H9 (cell line): Measurements from ENCODE around the gene FBXL13. TPM values are rescaled to one million over a fixed set of nuclear protein-coding genes. Genes with fewer than 3 reads are reported as not detected.
"Not testable (repeated sequence)": the region's sequence is repeated elsewhere in the genome, so short reads cannot be mapped to it uniquely, and the experiment has no call there.

Source experiments
- DNase-seq: peaks from one replicate; pipeline ENCODE4 v3.0.0-alpha.2; 2017
- H2AFZ ChIP-seq: one replicate; pipeline ENCODE4 v1.6.1; 2013; ENCODE audit warnings: mild to moderate bottlenecking, low read length, control low read depth, moderate library complexity
- H2AK5ac ChIP-seq: 2 replicates; pipeline ENCODE4 v1.6.1; 2013; ENCODE audit warnings: low read length, control low read depth, mixed read lengths; ENCODE audit not compliant: insufficient read length
- H2BK120ac ChIP-seq: one replicate; pipeline ENCODE4 v1.6.1; 2013; ENCODE audit warnings: low read depth, mild to moderate bottlenecking, low read length, control low read depth, inconsistent platforms; ENCODE audit not compliant: poor library complexity, severe bottlenecking
- H2BK12ac ChIP-seq: 2 replicates; pipeline ENCODE4 v1.6.1; 2013; ENCODE audit warnings: low read length, control low read depth, mixed read lengths, low read depth; ENCODE audit not compliant: insufficient read length
- H2BK15ac ChIP-seq: 2 replicates; pipeline ENCODE4 v1.6.1; 2013; ENCODE audit warnings: low read depth, low read length, control low read depth
- H2BK20ac ChIP-seq: one replicate; pipeline ENCODE4 v1.6.1; 2013; ENCODE audit warnings: low read depth, mild to moderate bottlenecking, low read length, control low read depth, inconsistent platforms; ENCODE audit not compliant: poor library complexity, severe bottlenecking
- H2BK5ac ChIP-seq: 2 replicates; pipeline ENCODE4 v1.6.1; 2013; ENCODE audit warnings: low read length, control low read depth, mixed read lengths; ENCODE audit not compliant: insufficient read length
- H3K14ac ChIP-seq: 2 replicates; pipeline ENCODE4 v1.6.1; 2013; ENCODE audit warnings: low read length, control low read depth; ENCODE audit not compliant: insufficient read depth
- H3K18ac ChIP-seq: 2 replicates; pipeline ENCODE4 v1.6.1; 2013; ENCODE audit warnings: low read depth, mild to moderate bottlenecking, mixed read lengths, low read length, control low read depth; ENCODE audit not compliant: insufficient read length
- H3K23ac ChIP-seq: 2 replicates; pipeline ENCODE4 v1.6.1; 2013; ENCODE audit warnings: low read length, control low read depth, mixed read lengths, low read depth; ENCODE audit not compliant: insufficient read length
- H3K23me2 ChIP-seq: 2 replicates; pipeline ENCODE4 v1.6.1; 2013; ENCODE audit warnings: low read depth, mild to moderate bottlenecking, mixed read lengths, low read length, control low read depth; ENCODE audit not compliant: insufficient read length, poor library complexity, severe bottlenecking
- H3K27ac ChIP-seq: 2 replicates; pipeline ENCODE4 v1.5.1; 2013; ENCODE audit warnings: low read length, control low read depth, mixed read lengths, low read depth; ENCODE audit not compliant: insufficient read length
- H3K27me3 ChIP-seq: 2 replicates; pipeline ENCODE4 v1.6.1; 2013; ENCODE audit warnings: low read length, control low read depth, inconsistent platforms; ENCODE audit not compliant: insufficient read depth
- H3K4ac ChIP-seq: 2 replicates; pipeline ENCODE4 v1.6.1; 2013; ENCODE audit warnings: low read depth, mild to moderate bottlenecking, control low read depth, inconsistent platforms, low read length, moderate library complexity
- H3K4me1 ChIP-seq: 2 replicates; pipeline ENCODE4 v1.6.1; 2013; ENCODE audit warnings: low read length, control low read depth, inconsistent platforms; ENCODE audit not compliant: insufficient read depth
- H3K4me2 ChIP-seq: 2 replicates; pipeline ENCODE4 v1.6.1; 2013; ENCODE audit warnings: low read length, control low read depth, mixed read lengths; ENCODE audit not compliant: insufficient read length, insufficient read depth
- H3K56ac ChIP-seq: 2 replicates; pipeline ENCODE4 v1.6.1; 2013; ENCODE audit warnings: low read depth, mild to moderate bottlenecking, mixed read lengths, low read length, control low read depth; ENCODE audit not compliant: insufficient read length
- H3K79me1 ChIP-seq: 2 replicates; pipeline ENCODE4 v1.6.1; 2013; ENCODE audit warnings: low read depth, mild to moderate bottlenecking, moderate library complexity, low read length, control low read depth, inconsistent platforms; ENCODE audit not compliant: insufficient read depth, poor library complexity, severe bottlenecking
- H3K79me2 ChIP-seq: 2 replicates; pipeline ENCODE4 v1.6.1; 2013; ENCODE audit warnings: low read length, control low read depth, inconsistent platforms; ENCODE audit not compliant: insufficient read depth
- H3K9ac ChIP-seq: 2 replicates; pipeline ENCODE4 v1.6.1; 2013; ENCODE audit warnings: low read length, control low read depth, mixed read lengths; ENCODE audit not compliant: insufficient read length; ENCODE audit errors: extremely low read depth
- H3K9me3 ChIP-seq: one replicate; pipeline ENCODE4 v1.6.1; 2013; ENCODE audit warnings: low read depth, low read length, inconsistent platforms; ENCODE audit not compliant: control insufficient read depth
- H3T11ph ChIP-seq: one replicate; pipeline ENCODE4 v1.6.1; 2013; ENCODE audit warnings: mild to moderate bottlenecking, low read length, control low read depth, inconsistent platforms
- H4K20me1 ChIP-seq: one replicate; pipeline ENCODE4 v1.6.1; 2013; ENCODE audit not compliant: control insufficient read depth, insufficient read length, insufficient read depth
- H4K5ac ChIP-seq: 2 replicates; pipeline ENCODE4 v1.6.1; 2013; ENCODE audit warnings: low read depth, mild to moderate bottlenecking, mixed read lengths, low read length, control low read depth; ENCODE audit not compliant: insufficient read length
- H4K8ac ChIP-seq: replicated peaks from 2 replicates; pipeline ENCODE4 v1.6.1; 2013; ENCODE audit warnings: low read length, control low read depth, mixed read lengths, low read depth; ENCODE audit not compliant: insufficient read length
- H4K91ac ChIP-seq: 2 replicates; pipeline ENCODE4 v1.6.1; 2013; ENCODE audit warnings: low read depth, mild to moderate bottlenecking, moderate library complexity, mixed read lengths, low read length, control low read depth; ENCODE audit not compliant: insufficient read length
- H3K27ac Mint-ChIP-seq, 3 experiments: 2 replicates in 2 of 3; 3 replicates in 1 of 3; pipeline ENCODE4 v1.8.0; 2020 to 2021; ENCODE audit warnings: mixed read lengths in 3 of 3, mild to moderate bottlenecking in 1 of 3, moderate library complexity in 1 of 3
- H3K27me3 Mint-ChIP-seq: 2 replicates; pipeline ENCODE4 v1.8.0; 2021; ENCODE audit warnings: low read depth, mild to moderate bottlenecking, moderate library complexity, mixed read lengths
- H3K36me3 Mint-ChIP-seq, 3 experiments: 2 replicates in 2 of 3; 3 replicates in 1 of 3; pipeline ENCODE4 v1.8.0; 2020 to 2021; ENCODE audit warnings: low read depth in 3 of 3, mixed read lengths in 3 of 3; ENCODE audit not compliant: insufficient read depth in 1 of 3
- H3K4me1 Mint-ChIP-seq, 2 experiments: 2 replicates each; pipeline ENCODE4 v1.8.0; 2020; ENCODE audit warnings: mixed read lengths in 2 of 2
- H3K4me3 Mint-ChIP-seq, 2 experiments: 2 replicates in 1 of 2; 3 replicates in 1 of 2; pipeline ENCODE4 v1.8.0; 2020 to 2021; ENCODE audit warnings: mild to moderate bottlenecking in 2 of 2, mixed read lengths in 2 of 2, moderate library complexity in 1 of 2
- H3K9me3 Mint-ChIP-seq, 2 experiments: 2 replicates in 1 of 2; 3 replicates in 1 of 2; pipeline ENCODE4 v1.8.0; 2020; ENCODE audit warnings: mild to moderate bottlenecking in 2 of 2, mixed read lengths in 2 of 2, moderate library complexity in 1 of 2
- CTCF ChIP-seq: fragments of 200-600 bp; sonication (generic); conservative IDR thresholded peaks from 3 replicates; pipeline ENCODE4 v1.8.0; 2021; ENCODE audit warnings: antibody characterized with exemption, mild to moderate bottlenecking
- WGBS: extraction: QIAGEN DNeasy Blood & Tissue Kit; methylation state at CpG from one replicate; pipeline ENCODE4 v1.1.7; 2013; ENCODE audit warnings: missing lambda C conversion rate, low lambda C conversion rate, mixed read lengths; ENCODE audit not compliant: insufficient read length; ENCODE audit errors: extremely low coverage; 5-methylcytosine and 5-hydroxymethylcytosine counted together
- total RNA-seq: library from RNA; stranded (reverse); gene quantifications from 2 replicates; pipeline ENCODE4 v1.2.1, GENCODE V29; 2021

The FBXL13 gene
- total RNA-seq, 1 experiment from 2014 or later, result 4.4 TPM

DNA sequence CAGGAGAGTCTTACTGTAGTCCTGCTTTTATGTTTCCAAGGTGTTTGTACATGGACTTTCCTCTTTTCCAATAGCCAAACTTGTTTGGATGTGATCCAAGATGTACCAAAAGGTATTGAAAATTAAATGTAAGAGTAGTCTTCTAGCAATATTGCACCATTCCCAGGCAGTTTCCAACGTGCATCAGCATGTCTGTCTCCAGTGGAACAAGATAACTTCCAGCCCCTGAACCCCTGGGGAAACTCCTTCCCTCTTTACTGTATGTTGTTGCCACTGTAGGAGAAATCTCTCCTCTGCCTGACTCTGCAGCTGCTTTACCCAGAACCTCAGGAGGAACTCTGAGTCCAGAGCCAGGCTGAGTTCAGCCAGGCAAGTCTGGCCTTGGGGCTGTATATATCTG lies 18.8 kb upstream of the FBXL13 start:
- Mint-ChIP-seq H3K27me3 (no peaks in the 10 kb centered on the region), H3K4me1 (no peaks in the 10 kb centered on the region), H3K4me3 (no peak overlapping the region), H3K27ac (no peak overlapping the region; a peak in 2 of 7 replicates), H3K36me3 (peaks cover 12 to 59% (median 47%) of the 10 kb centered on the region in 3 experiments), H3K9me3 (no peaks in the 10 kb centered on the region)
- Histone ChIP-seq H4K91ac (no peak overlapping the region), H3K4me1 (no peaks in the 10 kb centered on the region), H3K79me1 (no peaks in the 10 kb centered on the region), H3K23ac (no peak overlapping the region), H3K56ac (no peak overlapping the region), H3K27me3 (no peaks in the 10 kb centered on the region), H2BK120ac (no peak overlapping the region), H3K4me2 (no peak overlapping the region), H2BK20ac (no peak overlapping the region), H4K20me1 (no peaks in the 10 kb centered on the region), H3K9ac (no peak overlapping the region), H3K9me3 (no peaks in the 10 kb centered on the region), H3K4ac (no peak overlapping the region), H3K79me2 (no peaks in the 10 kb centered on the region), H4K8ac (no peak overlapping the region), H3K23me2 (no peaks in the 10 kb centered on the region), H2BK5ac (no peak overlapping the region), H3K18ac (no peak overlapping the region), H2BK15ac (no peak overlapping the region), H4K5ac (no peak overlapping the region), H3T11ph (no peak overlapping the region), H2AFZ (no peak overlapping the region), H3K27ac (no peak overlapping the region), H2BK12ac (no peak overlapping the region), H2AK5ac (no peak overlapping the region), H3K14ac (no peak overlapping the region)
- no peak for DNase-seq
- TF ChIP-seq CTCF, result no peak
- no CpG with 5 or more reads among the region's 1 CpG for WGBS

- H2BK5ac ChIP-seq, H3K18ac ChIP-seq, H2BK12ac ChIP-seq, H3K23ac ChIP-seq, DNase-seq, H3K4me1 Mint-ChIP-seq, H4K8ac ChIP-seq, H3K27me3 Mint-ChIP-seq, H3K79me2 ChIP-seq, H2BK20ac ChIP-seq, H3T11ph ChIP-seq, H4K5ac ChIP-seq, H3K4me3 Mint-ChIP-seq, H3K56ac ChIP-seq, H2BK120ac ChIP-seq, H3K14ac ChIP-seq, H3K79me1 ChIP-seq, H2AFZ ChIP-seq, H4K91ac ChIP-seq, H2AK5ac ChIP-seq, H4K20me1 ChIP-seq, H3K4me2 ChIP-seq, H3K23me2 ChIP-seq, H3K9ac ChIP-seq, H3K9me3 Mint-ChIP-seq, H2BK15ac ChIP-seq, H3K4me1 ChIP-seq, H3K4ac ChIP-seq, H3K27me3 ChIP-seq, H3K9me3 ChIP-seq, H3K27ac ChIP-seq: not testable (repeated sequence)
- H3K36me3 Mint-ChIP-seq, result peaks cover 12 to 57% (median 51%) of the 10 kb centered on the region in 3 experiments
- peak overlapping the region in 1 of 3 experiments; percentile 76; a peak in 1 of 7 replicates for H3K27ac Mint-ChIP-seq
- WGBS, result no CpG with 5 or more reads among the region's 4 CpGs
Measured at GRCh38 chr7:103092321-103092720, 17.7 kb upstream of the FBXL13 start.
